Central memory CD8-positive, alpha-beta T cell (primary cell): ENCODE results near the gene BIK.
A peak's percentile ranks its signal among the peaks of the same experiment; 100 is the strongest.

Source experiments
- ATAC-seq: fragments of 150-1000 bp; cut with Tn5 transposase; replicated peaks from 2 replicates; pipeline ENCODE4 v1.10.0; 2022; ENCODE audit warnings: mild to moderate bottlenecking, moderate FRiP score, moderate number of reproducible peaks; ENCODE audit not compliant: poor library complexity, severe bottlenecking; ENCODE audit errors: extremely low read depth
- DNase-seq, 2 donors: peaks; one replicate each; pipeline ENCODE4 v3.0.0; 2021; ENCODE audit warnings: low spot score in 2 of 2
- H3K27ac Mint-ChIP-seq: one replicate; pipeline ENCODE4 v1.8.0; 2022; ENCODE audit warnings: low read depth, mild to moderate bottlenecking, moderate library complexity, mixed read lengths
- H3K27me3 Mint-ChIP-seq: one replicate; pipeline ENCODE4 v1.8.0; 2022; ENCODE audit warnings: mixed read lengths
- H3K36me3 Mint-ChIP-seq: one replicate; pipeline ENCODE4 v1.8.0; 2022; ENCODE audit warnings: mild to moderate bottlenecking, moderate library complexity, mixed read lengths; ENCODE audit not compliant: insufficient read depth
- H3K4me1 Mint-ChIP-seq: one replicate; pipeline ENCODE4 v1.8.0; 2022; ENCODE audit warnings: mixed read lengths
- H3K4me3 Mint-ChIP-seq: one replicate; pipeline ENCODE4 v1.8.0; 2022; ENCODE audit warnings: mild to moderate bottlenecking, moderate library complexity, mixed read lengths
- H3K9me3 Mint-ChIP-seq: one replicate; pipeline ENCODE4 v1.8.0; 2022; ENCODE audit warnings: mixed read lengths

Gene BIK

GRCh38 chr22:43171607-43172006 lies 61.1 kb downstream of the BIK start:
- DNase-seq (no peak), ATAC-seq (no peak)
- Mint-ChIP-seq H3K9me3 (no peaks in the 10 kb centered on the region), H3K4me1 (no peaks in the 10 kb centered on the region), H3K27ac (peak overlapping the region; percentile 16), H3K36me3 (peaks cover 10% of the 10 kb centered on the region), H3K4me3 (no peak overlapping the region), H3K27me3 (no peaks in the 10 kb centered on the region)

- H3K4me1 Mint-ChIP-seq = no peaks in the 10 kb centered on the region
Observed at GRCh38 chr22:43172191-43172590, 61.6 kb downstream of the BIK start.

GRCh38 chr22:43173566-43173965 lies 63.0 kb downstream of the BIK start:
- no peak overlapping the region for H3K4me3 Mint-ChIP-seq

More at GRCh38 chr22:43172191-43172590, 61.6 kb downstream of the BIK start:
- ATAC-seq (no peak), DNase-seq (no peak)
- Mint-ChIP-seq H3K27ac (no peak overlapping the region), H3K36me3 (peaks cover 10% of the 10 kb centered on the region), H3K9me3 (no peaks in the 10 kb centered on the region), H3K4me3 (no peak overlapping the region), H3K27me3 (no peaks in the 10 kb centered on the region)

GRCh38 chr22:43173976-43174720 lies 63.6 kb downstream of the BIK start:
- Mint-ChIP-seq H3K9me3 (no peaks in the 10 kb centered on the region), H3K4me1 (no peaks in the 10 kb centered on the region), H3K36me3 (peaks cover 13% of the 10 kb centered on the region), H3K27me3 (no peaks in the 10 kb centered on the region), H3K4me3 (no peak overlapping the region), H3K27ac (no peak overlapping the region)
- DNase-seq = no peak
- ATAC-seq = no peak

More at GRCh38 chr22:43173566-43173965, 63.0 kb downstream of the BIK start:
- DNase-seq (no peak), ATAC-seq (no peak)
- H3K9me3 Mint-ChIP-seq = no peaks in the 10 kb centered on the region
- H3K27me3 Mint-ChIP-seq = no peaks in the 10 kb centered on the region
- no peak overlapping the region for H3K27ac Mint-ChIP-seq
- peaks cover 10% of the 10 kb centered on the region for H3K36me3 Mint-ChIP-seq
- H3K4me1 Mint-ChIP-seq = no peaks in the 10 kb centered on the region

- DNase-seq (no peak), ATAC-seq (no peak)
- Mint-ChIP-seq H3K4me1 (no peaks in the 10 kb centered on the region), H3K27ac (no peak overlapping the region), H3K4me3 (no peak overlapping the region), H3K9me3 (no peaks in the 10 kb centered on the region), H3K27me3 (no peaks in the 10 kb centered on the region), H3K36me3 (peaks cover 13% of the 10 kb centered on the region)
Observed at GRCh38 chr22:43174941-43175531, 64.5 kb downstream of the BIK start.

GRCh38 chr22:43176090-43176489 lies 65.5 kb downstream of the BIK start:
- Mint-ChIP-seq H3K27me3 (no peaks in the 10 kb centered on the region), H3K4me1 (no peaks in the 10 kb centered on the region), H3K4me3 (no peak overlapping the region), H3K9me3 (no peaks in the 10 kb centered on the region), H3K27ac (no peak overlapping the region), H3K36me3 (peaks cover 12% of the 10 kb centered on the region)
- ATAC-seq = no peak
- no peak for DNase-seq

GRCh38 chr22:43177479-43177878 lies 66.9 kb downstream of the BIK start:
- H3K36me3 Mint-ChIP-seq = peaks cover 12% of the 10 kb centered on the region
- no peak for DNase-seq
- no peaks in the 10 kb centered on the region for H3K27me3 Mint-ChIP-seq
- H3K4me1 Mint-ChIP-seq = peaks cover 5% of the 10 kb centered on the region
- no peak overlapping the region for H3K27ac Mint-ChIP-seq
- H3K4me3 Mint-ChIP-seq = no peak overlapping the region
- no peak for ATAC-seq
- H3K9me3 Mint-ChIP-seq = no peaks in the 10 kb centered on the region
